GM18526 (cell line): ENCODE data around the gene KCNT1.

Experiments used
- POLR2A ChIP-seq: IDR thresholded peaks from 3 replicates; pipeline ENCODE4 v1.6.1; 2011; ENCODE audit not compliant: insufficient read length; ENCODE audit errors: extremely low read depth

Gene KCNT1

DNA sequence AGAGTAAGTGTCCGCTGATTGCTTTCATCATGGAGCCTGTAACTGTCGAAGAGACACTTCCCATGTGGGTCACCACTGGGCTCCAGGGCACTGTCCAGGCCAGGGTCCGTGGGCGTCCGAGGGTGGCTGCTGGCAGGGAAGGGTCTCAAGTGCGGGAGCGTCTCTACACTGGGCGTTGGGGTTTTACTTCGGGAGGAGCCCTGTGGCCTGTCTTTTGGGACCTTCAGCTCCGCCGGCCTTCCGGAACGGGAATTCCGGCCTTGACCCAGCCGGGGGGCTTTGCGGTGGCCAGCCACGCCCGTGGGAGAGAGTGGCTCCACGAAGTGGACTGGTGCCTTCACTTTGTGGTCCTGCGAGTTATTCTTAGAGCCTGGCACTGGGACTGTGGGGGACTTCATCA is 119.1 kb downstream of the KCNT1 start:
- TF ChIP-seq POLR2A: no peak

DNA sequence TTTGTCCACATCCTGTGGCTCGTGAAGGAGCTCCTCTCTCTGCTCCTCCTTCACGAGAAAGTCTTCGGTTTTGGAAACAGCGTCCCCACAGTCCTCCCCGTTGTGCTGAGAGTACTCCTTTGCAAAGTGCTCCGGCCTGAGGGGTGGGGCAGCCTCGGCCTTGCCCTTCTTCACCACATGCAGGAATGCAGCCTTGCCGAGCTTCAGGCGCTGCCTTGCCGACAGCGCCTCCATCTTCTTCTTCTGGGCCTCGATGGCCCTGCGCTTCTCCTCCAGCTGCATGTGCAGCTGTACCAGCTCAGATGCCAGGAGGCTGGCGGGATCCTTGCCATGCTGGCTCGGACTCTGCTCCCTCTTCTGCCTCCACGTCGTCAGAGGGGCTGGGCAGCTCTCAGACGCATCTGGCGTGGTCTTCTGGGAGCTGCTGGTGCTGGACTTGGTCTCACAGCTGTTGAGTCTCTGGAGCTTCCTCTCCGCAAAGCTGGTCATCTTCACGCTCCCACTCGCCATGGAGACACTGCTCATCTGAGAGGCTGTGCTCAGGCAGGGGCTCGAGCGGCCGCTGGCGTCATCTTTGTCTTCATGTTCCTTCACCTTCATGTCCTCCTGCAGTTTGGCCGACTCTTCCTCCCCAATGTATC is 119.9 kb downstream of the KCNT1 start:
- TF ChIP-seq POLR2A: no peak

GRCh38 chr9:135822374-135822755 is 120.4 kb downstream of the KCNT1 start:
- TF ChIP-seq POLR2A: no peak

DNA sequence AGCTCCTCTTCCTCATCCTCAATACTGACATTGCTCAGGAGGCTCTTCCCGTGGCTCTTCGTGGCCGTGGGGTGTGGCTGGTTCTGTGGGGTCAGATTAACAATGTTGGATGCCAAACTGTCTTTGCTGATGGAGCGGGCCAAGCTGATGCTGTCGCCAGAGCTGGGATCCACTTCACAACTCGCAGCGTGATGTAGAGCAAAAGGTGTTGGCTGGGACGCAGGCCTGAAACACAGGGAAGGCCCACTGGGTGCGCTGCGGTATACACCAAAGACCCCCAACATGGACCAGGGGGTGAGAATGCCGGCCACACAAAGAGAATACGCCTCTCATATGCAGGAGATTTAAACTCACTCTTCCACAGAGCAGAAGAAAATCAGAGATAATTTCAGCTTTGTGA is 121.1 kb downstream of the KCNT1 start:
- TF ChIP-seq POLR2A: no peak

GRCh38 chr9:135825435-135826187 is 123.6 kb downstream of the KCNT1 start:
- TF ChIP-seq POLR2A: no peak

- TF ChIP-seq POLR2A: no peak
These were observed 124.2 kb downstream of the KCNT1 start for GRCh38 chr9:135826188-135826545.

DNA sequence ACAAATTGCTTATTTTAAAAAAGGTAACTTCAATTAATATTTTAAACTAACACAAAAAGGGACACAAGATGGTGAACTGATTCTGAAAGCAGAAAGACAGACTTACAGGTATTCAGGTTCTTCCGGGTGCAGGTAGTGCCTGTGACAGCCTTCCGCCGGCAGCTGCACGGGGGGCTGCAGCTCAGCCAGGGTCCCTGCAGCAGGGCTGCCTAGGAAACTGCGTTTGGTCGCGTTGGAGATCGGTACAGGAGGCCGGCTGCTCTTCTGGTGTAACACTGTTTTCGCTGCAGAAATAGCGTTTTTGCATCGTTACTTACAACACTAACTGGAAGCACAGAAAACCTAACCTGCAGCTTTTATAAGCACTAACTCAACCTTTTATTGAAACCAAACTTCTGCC is 125.3 kb downstream of the KCNT1 start:
- TF ChIP-seq POLR2A: no peak

- no peak for TF ChIP-seq POLR2A
These were observed 126.0 kb downstream of the KCNT1 start for GRCh38 chr9:135827866-135828580.

GRCh38 chr9:135828656-135829055 is 126.7 kb downstream of the KCNT1 start:
- no peak for TF ChIP-seq POLR2A

DNA sequence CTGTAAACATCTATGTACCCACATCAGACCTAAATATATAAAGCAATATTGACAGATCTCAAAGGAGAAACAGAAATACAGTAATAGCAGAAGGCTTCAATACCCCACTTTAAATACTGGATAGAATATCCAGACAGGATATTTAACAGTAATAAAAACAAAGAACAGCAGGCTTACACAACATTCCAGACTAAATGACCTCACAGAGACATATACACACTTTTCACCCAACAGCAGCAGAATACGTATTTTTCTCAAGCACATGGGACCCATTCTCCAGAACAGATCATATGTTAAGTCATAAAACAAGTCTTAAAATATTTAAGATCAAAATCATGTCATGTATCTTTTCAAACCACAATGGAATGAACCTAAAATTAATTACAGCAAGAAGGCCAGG is 128.5 kb downstream of the KCNT1 start:
- no peak for TF ChIP-seq POLR2A

DNA sequence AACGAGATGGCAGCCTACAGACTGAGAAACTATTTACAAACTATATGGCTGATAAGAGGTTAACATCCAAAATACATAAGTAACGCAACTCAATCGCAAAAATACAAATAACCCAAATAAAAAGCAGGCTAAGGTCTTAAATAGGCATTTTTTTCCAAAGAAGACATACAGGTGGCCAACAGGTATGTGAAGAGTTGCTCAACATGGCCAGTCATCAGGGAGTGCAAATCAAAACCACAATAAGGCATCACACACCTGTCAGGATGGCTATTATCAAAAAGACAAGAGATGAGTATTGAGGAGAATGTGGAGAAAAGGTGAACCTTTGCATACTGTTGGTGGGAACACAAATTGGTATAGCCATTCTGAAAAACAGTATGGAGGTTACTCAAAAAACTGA is 131.9 kb downstream of the KCNT1 start:
- TF ChIP-seq POLR2A: no peak

- no peak for TF ChIP-seq POLR2A
These were observed 133.1 kb downstream of the KCNT1 start for GRCh38 chr9:135835131-135835530.

DNA sequence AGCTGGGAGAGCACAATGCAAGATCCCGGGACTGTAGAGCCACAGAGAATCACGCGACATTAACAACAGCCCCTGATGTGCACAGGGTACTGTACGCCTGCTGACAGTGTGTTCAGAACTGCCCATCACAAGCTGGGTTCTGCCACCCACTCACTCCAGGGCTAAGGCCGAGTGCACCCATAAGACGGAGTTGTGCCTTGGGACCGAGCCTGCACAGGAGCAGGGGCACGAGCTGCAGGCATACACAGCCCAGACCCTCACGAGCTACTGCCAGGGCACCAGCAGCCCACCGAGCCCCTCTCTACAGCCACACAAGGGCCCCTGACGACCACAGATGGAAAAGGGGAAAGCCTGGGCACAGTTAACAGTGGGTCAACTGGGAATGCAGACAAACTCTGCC is 137.5 kb downstream of the KCNT1 start:
- no peak for TF ChIP-seq POLR2A

- no peak for TF ChIP-seq POLR2A
These were observed 138.1 kb downstream of the KCNT1 start for GRCh38 chr9:135840107-135840506.

- TF ChIP-seq POLR2A: no peak
These were observed 138.6 kb downstream of the KCNT1 start for GRCh38 chr9:135840539-135840938.
